Esophagus muscularis mucosa (tissue), 4 donors: ENCODE data around the gene TMEM263. TPM values are rescaled to one million over a fixed set of nuclear protein-coding genes. Genes with fewer than 3 reads are reported as not detected.
"Not testable (repeated sequence)": the region's sequence is repeated elsewhere in the genome, so short reads cannot be mapped to it uniquely, and the experiment has no call there.

Experiments
- DNase-seq: peaks from one replicate; pipeline ENCODE4 v3.0.0-alpha.2; 2017; ENCODE audit errors: extremely low spot score
- H3K27ac ChIP-seq, 4 donors: fragments of 200-600 bp; sonication (generic); replicated peaks in 1 of 4; 1 replicate in 3 of 4; 2 replicates in 1 of 4; pipeline ENCODE4 v1.5.1; 2016 to 2019; ENCODE audit warnings: mild to moderate bottlenecking in 1 of 4
- H3K27me3 ChIP-seq, 4 donors: fragments of 200-600 bp; sonication (generic); one replicate each; pipeline versions ENCODE4 v1.5.1 to v1.6.0; 2016 to 2019
- H3K36me3 ChIP-seq, 4 donors: fragments of 200-600 bp; sonication (generic); one replicate each; pipeline ENCODE4 v1.5.1; 2016 to 2019
- H3K4me1 ChIP-seq, 4 donors: fragments of 200-600 bp; sonication (generic); one replicate each; pipeline ENCODE4 v1.5.1; 2016 to 2019
- H3K4me3 ChIP-seq, 4 donors: fragments of 200-600 bp; sonication (generic); 1 replicate in 2 of 4; 2 replicates in 2 of 4; pipeline ENCODE4 v1.5.1; 2016 to 2019; ENCODE audit warnings: mild to moderate bottlenecking in 4 of 4, moderate library complexity in 1 of 4
- H3K9me3 ChIP-seq, 4 donors: fragments of 200-600 bp; sonication (generic); 1 replicate in 3 of 4; 2 replicates in 1 of 4; pipeline ENCODE4 v1.5.1; 2016 to 2019
- EP300 ChIP-seq: sonication (generic); formaldehyde crosslinking; IDR thresholded peaks from one replicate; pipeline ENCODE4 v1.6.1; 2017; ENCODE audit warnings: antibody characterized with exemption
- POLR2A ChIP-seq: fragments of 450-650 bp; IDR thresholded peaks from one replicate; pipeline ENCODE4 v1.6.1; 2017; ENCODE audit warnings: antibody characterized with exemption, moderate library complexity, mild to moderate bottlenecking, low read depth
- POLR2AphosphoS5 ChIP-seq, 2 donors: sonication (generic); formaldehyde crosslinking; IDR thresholded peaks; one replicate each; pipeline ENCODE4 v1.6.1; 2017; ENCODE audit warnings: antibody characterized with exemption in 2 of 2
- WGBS: methylation state at CpG from one replicate; pipeline ENCODE4 v1.1.5; 2018; 5-methylcytosine and 5-hydroxymethylcytosine counted together
- intact Hi-C: fragments of 100-400 bp; cut with DNase I; formaldehyde crosslinking; loops from one replicate; pipeline ENCODE4 v1.15.1; 2023
- total RNA-seq, 4 donors: library from RNA; depleted of rRNA; stranded (reverse); fragments of >200 nt; gene quantifications; one replicate each; pipeline versions ENCODE4 v1.1.0 to v1.2.1, GENCODE V29; 2016
- TF ChIP-seq, protein P1 (sequence below), 3 experiments: fragments of 200-600 bp in 2 of 3; fragments of 450-650 bp in 1 of 3; sonication (generic) in 2 of 3; IDR thresholded peaks; one replicate each; pipeline ENCODE4 v1.5.1; 2017 to 2019; ENCODE audit warnings: antibody characterized with exemption in 3 of 3, mild to moderate bottlenecking in 2 of 3, moderate library complexity in 1 of 3

The TMEM263 gene
- total RNA-seq, 4 donors from 2014 or later, result 31.1 to 39.9 (median 34.5) TPM

DNA sequence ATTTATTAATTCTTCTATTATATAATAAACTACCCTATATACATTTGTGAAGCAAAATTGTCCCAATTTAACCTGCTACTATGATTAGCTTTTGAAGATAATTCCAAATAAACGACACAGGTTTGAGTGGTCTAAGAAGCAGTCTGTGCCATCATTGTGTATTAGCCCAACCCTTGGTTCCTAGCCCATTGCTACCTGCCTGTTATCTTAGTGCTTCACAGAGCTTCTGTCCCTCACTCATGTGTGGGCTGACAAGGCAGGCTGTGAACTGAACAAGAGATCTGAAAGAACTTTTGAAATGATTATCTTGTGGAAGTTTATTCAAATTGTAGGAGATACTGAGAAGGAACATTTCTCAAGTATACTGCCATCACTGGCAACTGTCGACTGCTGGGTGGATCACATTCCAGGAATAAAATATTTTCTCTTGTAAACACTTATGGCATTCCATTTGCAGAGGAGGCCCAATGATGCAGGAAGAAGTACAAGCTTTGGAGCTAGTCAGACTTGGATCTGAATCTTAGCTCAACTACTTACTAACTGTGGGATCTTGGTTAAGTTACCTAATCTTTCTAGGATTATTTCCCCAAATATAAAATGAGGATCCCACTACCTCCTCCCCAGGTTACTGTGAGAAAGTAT lies 39.0 kb downstream of the TMEM263 start:
- H3K9me3 ChIP-seq, result no peaks in the 10 kb centered on the region
- intact Hi-C loops, result no loop called here
- TF ChIP-seq POLR2A (no peak), POLR2AphosphoS5 (IDR thresholded peaks at IDR 0.05) (peak in 1 of 2 donors; percentile 29)
- H3K27me3 ChIP-seq, result no peaks in the 10 kb centered on the region
- peaks cover 5 to 23% (median 18%) of the 10 kb centered on the region in 4 donors for H3K4me1 ChIP-seq
- H3K36me3 ChIP-seq, result peaks cover 5 to 41% (median 23%) of the 10 kb centered on the region in 4 donors
- peak overlapping the region; percentile 59 to 73 (median 66) for H3K27ac ChIP-seq
- H3K4me3 ChIP-seq, result no peak overlapping the region
- WGBS, result 45% methylated on average over 2 of the region's 2 CpGs
- DNase-seq, result no peak

DNA sequence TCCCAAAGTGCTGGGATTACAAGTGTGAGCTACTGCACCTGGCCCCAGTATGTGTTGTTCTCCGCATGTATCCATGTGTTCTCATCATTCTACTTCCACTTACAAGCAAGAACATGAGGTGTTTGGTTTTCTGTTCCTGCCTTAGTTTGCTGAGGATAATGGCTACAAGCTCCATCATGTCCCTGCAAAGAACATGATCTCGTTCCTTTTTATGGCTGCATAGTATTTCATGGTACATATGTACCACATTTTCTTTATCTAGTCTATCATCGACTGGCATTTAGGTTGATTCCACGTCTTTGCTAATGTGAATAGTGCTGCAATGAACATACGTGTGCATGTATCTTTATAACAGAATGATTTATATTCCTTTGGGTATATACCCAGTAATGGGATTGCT lies 40.4 kb downstream of the TMEM263 start:
- H3K27ac ChIP-seq, result peak overlapping the region in 2 of 4 donors; percentile 71 to 73
- intact Hi-C loops, result not testable (repeated sequence)

GRCh38 chr12:106997916-106998315 lies 42.2 kb downstream of the TMEM263 start:
- H3K27ac ChIP-seq, result no peak overlapping the region
- peaks cover 5 to 21% (median 18%) of the 10 kb centered on the region in 4 donors for H3K4me1 ChIP-seq
- intact Hi-C loops, result no loop called here
- no peak overlapping the region for H3K4me3 ChIP-seq
- TF ChIP-seq POLR2AphosphoS5 (IDR thresholded peaks at IDR 0.05) (no peak), POLR2A (no peak), EP300 (no peak)
- TF ChIP-seq, protein P1, sequence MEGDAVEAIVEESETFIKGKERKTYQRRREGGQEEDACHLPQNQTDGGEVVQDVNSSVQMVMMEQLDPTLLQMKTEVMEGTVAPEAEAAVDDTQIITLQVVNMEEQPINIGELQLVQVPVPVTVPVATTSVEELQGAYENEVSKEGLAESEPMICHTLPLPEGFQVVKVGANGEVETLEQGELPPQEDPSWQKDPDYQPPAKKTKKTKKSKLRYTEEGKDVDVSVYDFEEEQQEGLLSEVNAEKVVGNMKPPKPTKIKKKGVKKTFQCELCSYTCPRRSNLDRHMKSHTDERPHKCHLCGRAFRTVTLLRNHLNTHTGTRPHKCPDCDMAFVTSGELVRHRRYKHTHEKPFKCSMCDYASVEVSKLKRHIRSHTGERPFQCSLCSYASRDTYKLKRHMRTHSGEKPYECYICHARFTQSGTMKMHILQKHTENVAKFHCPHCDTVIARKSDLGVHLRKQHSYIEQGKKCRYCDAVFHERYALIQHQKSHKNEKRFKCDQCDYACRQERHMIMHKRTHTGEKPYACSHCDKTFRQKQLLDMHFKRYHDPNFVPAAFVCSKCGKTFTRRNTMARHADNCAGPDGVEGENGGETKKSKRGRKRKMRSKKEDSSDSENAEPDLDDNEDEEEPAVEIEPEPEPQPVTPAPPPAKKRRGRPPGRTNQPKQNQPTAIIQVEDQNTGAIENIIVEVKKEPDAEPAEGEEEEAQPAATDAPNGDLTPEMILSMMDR (IDR thresholded peaks at IDR 0.05), result no peak
- no peaks in the 10 kb centered on the region for H3K9me3 ChIP-seq
- no peak for DNase-seq
- 96% methylated on average over 1 of the region's 1 CpG for WGBS
- peaks cover 5 to 51% (median 36%) of the 10 kb centered on the region in 4 donors for H3K36me3 ChIP-seq
- H3K27me3 ChIP-seq, result no peaks in the 10 kb centered on the region

More for the DNA sequence above, 40.4 kb downstream of the TMEM263 start:
- H3K36me3 ChIP-seq, result peaks cover 5 to 54% (median 33%) of the 10 kb centered on the region in 4 donors
- H3K4me3 ChIP-seq, DNase-seq, H3K27me3 ChIP-seq, H3K9me3 ChIP-seq: not testable (repeated sequence)
- peaks cover 5 to 21% (median 18%) of the 10 kb centered on the region in 4 donors for H3K4me1 ChIP-seq
- 98% methylated on average over 5 of the region's 5 CpGs for WGBS

DNA sequence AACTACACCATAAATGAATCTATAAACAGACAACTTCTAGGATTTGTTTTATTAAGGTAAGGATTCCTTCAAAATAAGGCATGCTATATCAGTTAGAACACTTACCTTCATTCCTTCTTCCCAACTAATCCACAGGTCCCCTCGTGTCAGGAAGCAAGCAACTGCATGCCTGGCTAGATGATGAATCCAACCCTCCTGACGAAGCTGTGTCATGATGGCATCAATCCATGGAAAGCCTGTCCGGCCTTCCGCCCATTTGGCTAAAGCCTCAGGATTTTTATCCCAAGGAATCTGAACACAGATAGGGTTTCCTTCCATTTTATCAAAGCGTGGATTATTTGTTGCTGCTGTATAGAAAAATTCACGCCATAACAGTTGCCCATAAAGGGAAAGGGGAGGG lies 43.7 kb downstream of the TMEM263 start:
- peaks cover 5 to 13% (median 12%) of the 10 kb centered on the region in 4 donors for H3K4me1 ChIP-seq
- no peaks in the 10 kb centered on the region for H3K9me3 ChIP-seq
- intact Hi-C loops, result no loop called here
- no peak for DNase-seq
- WGBS, result 79% methylated on average over 6 of the region's 6 CpGs
- H3K4me3 ChIP-seq, result no peak overlapping the region
- no peaks in the 10 kb centered on the region for H3K27me3 ChIP-seq
- no peak overlapping the region for H3K27ac ChIP-seq
- peaks cover 5 to 48% (median 36%) of the 10 kb centered on the region in 4 donors for H3K36me3 ChIP-seq
- TF ChIP-seq POLR2A (no peak), POLR2AphosphoS5 (IDR thresholded peaks at IDR 0.05) (no peak), EP300 (no peak)
- TF ChIP-seq, protein P1 (IDR thresholded peaks at IDR 0.05), result no peak

- intact Hi-C loops, H3K27ac ChIP-seq, H3K9me3 ChIP-seq, H3K27me3 ChIP-seq, H3K4me3 ChIP-seq, DNase-seq, H3K4me1 ChIP-seq: not testable (repeated sequence)
- H3K36me3 ChIP-seq, result peaks cover 0 to 26% (median 19%) of the 10 kb centered on the region in 4 donors
- WGBS, result 86% methylated on average over 4 of the region's 4 CpGs
These were observed 47.0 kb downstream of the TMEM263 start for GRCh38 chr12:107002665-107003064.

- WGBS, result 90% methylated on average over 4 of the region's 4 CpGs
- no peak for DNase-seq
- Histone ChIP-seq H3K27ac (no peak overlapping the region), H3K36me3 (no peaks in the 10 kb centered on the region), H3K4me3 (no peak overlapping the region), H3K9me3 (no peaks in the 10 kb centered on the region), H3K27me3 (no peaks in the 10 kb centered on the region), H3K4me1 (peaks cover 0 to 17% (median under 1%) of the 10 kb centered on the region in 4 donors)
- intact Hi-C loops, result no loop called here
- TF ChIP-seq, protein P1 (IDR thresholded peaks at IDR 0.05), result no peak
- no peak for TF ChIP-seq POLR2A
- TF ChIP-seq POLR2AphosphoS5 (IDR thresholded peaks at IDR 0.05), result no peak
- no peak for TF ChIP-seq EP300
These were observed 51.7 kb downstream of the TMEM263 start for GRCh38 chr12:107007411-107007810.
